GM19025 (cell line): ENCODE data around the gene XYLT2.
A peak's percentile ranks its signal among the peaks of the same experiment; 100 is the strongest.
"Not testable (repeated sequence)": the region's sequence is repeated elsewhere in the genome, so short reads cannot be mapped to it uniquely, and the experiment has no call there.

Experiments
- ATAC-seq: cut with Tn5 transposase; IDR thresholded peaks from one replicate; pipeline ENCODE4 v1.9.1; 2021; ENCODE audit warnings: mild to moderate bottlenecking, low read depth, moderate library complexity; ENCODE audit not compliant: unreplicated experiment

The XYLT2 gene

DNA sequence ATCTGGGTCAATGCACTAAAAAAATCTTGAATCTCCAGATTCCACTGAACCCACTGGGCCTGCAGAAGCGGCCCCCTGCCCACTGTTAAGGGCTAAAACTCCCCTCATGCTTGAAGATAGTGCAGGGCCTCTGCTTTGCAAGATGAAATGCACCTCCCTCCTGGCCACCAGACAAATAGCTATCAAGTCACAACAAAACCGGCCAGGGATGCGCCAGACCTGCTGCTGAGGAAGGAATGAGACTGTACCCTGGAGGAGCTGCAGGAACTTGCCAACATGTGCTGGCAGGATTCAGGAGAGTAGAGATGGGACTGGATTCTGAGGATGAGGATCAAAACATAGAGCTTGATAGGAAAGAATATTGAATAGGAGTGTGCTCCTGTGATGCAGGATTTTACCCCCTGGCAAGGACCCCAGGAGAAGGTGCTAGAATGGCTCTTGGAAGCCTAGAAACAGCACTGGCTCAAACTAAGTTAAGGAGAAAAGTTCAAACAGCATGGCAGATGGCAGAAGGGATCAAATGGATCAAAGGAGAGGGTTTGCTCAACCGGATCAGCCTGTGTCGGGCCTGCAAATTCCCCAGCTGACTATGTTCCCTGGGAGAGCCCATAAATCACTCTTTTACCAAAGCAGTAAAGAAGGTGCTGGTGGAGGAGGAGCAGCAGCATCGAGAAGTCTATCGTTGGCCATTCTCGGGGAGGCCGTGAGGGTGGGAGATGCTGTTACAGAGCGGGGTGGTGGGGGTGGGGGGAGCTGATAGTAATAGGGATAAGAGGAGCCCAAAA, 27.2 kb upstream of the XYLT2 start:
- no peak for ATAC-seq

DNA sequence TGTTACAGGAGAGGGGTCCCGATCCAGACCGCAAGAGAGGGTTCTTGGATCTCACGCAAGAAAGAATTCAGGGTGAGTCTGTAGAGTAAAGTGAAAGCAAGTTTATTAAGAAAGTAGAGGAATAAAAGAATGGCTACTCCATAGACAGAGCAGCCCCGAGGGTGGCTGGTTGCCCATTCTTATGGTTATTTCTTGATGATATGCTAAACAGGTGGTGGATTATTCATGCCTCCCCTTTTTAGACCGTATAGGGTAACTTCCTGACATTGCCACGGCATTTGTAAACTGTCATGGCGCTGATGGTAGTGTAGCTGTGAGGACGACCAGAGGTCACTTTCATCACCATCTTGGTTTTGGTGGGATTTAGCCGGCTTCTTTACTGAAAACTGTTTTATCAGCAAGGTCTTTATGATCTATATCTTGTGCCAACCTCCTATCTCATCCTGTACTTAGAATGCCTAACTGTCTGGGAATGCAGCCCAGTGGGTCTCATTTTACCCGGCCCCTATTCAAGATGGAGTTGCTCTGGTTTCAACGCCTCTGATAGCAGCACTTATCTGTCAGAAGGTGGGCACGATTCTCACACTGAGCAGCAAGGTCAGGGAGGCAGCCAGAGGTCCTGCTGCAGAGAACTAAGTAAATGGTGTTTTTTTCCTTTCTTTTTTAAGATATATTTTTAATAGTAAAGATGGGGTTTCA, 26.5 kb upstream of the XYLT2 start:
- no peak for ATAC-seq

DNA sequence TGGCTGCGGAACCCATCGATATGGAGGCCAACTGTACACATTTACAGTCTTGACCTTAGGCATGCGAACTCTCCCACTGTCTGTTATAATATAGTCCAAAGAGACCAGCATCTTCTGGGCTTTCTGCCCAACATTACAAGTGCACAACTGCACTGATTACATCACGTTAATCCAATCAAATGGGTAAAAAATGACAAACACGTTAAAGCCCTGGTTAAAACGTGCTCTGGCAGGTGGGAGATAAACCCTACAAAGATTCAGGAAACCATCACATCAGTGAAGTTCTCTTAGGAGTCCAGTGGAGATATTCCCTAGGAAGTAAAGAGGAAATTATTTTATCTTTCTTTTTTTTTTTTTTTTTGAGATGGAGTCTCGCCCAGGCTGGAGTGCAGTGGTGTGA, 23.7 kb upstream of the XYLT2 start:
- ATAC-seq, result no peak

DNA sequence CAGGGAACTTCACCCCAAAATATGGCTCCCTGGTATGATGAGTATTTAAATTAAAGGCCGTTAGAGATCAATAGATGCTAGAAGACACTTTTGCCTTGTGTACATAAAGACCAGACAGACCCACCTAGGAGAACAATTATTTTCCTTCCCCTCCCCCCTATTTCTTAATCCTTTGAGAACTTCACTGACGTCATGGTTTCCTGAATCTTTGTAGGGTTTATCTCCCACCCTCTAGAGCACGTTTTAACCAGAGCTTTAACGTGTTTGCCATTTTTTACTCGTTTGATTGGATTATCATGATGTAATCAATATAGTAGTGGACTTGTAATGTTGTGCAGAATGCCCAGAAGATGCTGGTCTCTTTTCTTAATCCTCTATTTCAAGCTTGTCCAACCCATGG, 22.9 kb upstream of the XYLT2 start:
- no peak for ATAC-seq

DNA sequence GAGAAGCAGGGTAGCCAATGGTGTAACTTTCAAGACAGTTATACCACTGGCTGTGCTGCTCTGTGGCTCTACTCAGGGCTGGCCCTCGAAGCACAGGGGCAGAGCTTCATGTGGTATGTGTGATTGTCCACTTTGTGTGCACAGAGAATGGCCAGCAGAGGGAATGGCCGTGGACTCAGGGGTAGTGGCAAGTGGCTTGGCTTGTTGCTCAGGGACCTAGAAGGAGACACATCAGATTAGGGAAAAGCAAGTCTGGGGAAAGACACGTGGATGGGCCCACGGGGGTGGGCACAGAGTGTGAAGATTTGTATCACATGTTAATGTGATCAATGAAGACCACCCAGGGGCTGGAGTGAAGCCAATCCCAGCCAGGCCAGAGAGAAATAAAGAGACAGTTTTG, 20.0 kb upstream of the XYLT2 start:
- no peak for ATAC-seq

DNA sequence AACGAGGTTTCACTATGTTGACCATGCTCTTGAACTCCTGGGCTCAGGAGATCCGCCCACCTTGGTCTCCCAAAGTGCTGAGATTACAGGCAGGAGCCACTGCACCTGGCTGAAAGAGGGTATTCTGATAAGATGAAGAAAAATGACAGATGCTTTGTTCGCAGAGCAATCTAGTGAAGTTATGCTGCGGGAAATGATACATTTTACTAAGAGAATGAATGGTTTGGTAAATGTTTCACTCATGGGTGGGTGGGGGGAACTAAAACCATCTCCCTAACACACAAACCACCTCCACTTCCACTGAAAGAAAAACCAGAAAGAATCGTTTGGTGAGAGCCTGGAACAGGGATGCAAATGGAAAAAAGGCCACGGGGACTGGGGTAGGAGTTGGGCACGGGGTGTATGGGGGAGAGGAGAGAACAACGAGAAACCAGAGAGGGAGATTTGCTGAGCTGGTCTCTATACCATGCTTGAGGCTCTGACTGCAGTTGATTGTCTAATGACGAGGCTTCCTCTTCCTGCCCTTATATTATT, 19.0 kb upstream of the XYLT2 start:
- no peak for ATAC-seq

DNA sequence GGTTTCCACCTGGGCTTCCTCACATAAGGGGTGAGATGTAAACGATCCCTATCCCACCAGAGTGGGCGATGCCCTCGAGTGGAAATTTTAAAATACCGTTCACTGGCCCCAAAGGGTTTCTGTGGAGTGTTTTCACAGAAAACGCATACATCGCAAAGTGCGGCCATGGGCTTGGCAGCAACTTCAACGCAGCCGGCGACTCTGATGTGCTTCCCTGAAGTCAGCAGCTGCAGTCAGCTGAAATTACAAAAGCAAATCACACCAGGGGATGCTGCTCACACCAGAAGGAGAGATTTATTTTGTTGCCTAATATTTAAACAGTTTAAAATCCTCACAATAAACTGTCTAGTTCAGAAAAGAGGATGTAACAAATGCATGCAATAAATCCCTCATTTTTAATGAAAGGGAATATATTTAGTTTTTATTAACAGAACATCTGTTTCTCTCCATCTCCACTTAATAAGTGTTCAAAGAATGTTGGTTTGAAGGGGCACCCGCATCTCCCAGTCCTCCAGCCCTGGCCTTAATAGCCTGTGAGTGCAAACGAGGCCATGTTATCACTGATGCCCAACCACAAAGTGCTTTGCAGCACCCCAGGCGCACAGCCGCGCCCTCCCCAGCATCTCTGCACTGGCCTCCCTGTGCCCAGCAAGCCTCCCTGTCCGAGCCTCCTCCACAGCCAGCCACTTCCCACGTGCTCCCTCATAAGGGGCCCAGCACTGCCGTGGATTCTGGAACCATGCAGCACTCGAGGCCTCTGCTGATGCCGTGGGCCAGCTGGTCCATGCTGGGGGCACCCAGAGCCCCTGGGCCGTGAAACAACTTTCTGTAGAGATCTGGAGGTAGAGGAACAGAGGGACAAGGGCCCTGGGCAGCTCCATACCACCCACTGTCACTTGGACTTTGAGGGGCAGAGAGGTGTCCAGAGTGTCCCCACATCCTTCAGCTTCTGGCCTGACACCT, 17.3 kb upstream of the XYLT2 start:
- no peak for ATAC-seq

DNA sequence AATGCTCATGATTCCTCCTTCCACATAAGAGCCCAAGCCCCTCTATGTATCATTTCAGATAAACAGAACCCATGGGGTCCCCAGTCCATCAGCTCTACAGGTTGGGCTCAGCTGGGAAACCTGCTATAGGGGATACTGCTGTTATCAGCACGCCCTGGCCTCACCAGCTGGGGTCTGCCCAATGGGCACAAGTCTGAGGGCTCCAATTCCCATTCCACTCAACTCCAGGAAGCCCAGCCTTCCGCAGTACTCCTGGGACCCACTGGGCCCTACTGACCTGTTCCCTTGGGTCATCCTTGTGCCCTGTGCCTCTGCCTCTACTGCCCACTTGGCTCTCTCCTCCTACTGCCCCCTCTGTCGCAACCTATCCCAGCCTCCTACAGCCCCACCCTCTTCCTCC, 16.2 kb upstream of the XYLT2 start:
- no peak for ATAC-seq

DNA sequence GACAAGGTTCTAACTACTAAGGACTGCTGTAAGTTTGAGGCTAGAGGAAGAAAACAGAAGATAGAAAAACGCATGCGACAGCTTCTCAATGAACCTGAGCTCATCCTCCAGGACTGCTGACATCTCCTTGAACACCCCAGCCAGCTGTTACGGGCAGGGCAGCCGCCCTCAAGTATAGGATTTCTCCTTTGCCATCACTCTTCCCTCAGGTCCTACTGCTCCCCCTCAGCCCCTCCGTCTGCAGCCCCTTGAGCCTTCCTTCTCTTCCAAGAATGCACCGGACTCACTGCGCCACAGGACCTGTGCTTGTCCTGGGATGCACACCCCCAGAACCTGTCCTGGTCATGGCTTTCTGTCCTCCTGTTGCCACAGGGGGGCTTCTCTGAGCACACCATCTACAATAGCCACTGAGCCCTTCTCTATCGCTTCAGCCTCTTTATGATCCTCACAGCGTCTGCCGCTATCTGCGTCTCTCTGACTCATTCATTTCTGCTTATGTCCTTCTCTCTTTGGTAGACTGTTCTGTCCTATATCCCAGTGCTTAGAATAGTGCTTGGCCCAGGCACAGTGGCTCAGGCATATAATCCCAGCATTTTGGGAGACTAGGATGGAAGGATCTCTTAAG, 15.7 kb upstream of the XYLT2 start:
- ATAC-seq, result no peak

DNA sequence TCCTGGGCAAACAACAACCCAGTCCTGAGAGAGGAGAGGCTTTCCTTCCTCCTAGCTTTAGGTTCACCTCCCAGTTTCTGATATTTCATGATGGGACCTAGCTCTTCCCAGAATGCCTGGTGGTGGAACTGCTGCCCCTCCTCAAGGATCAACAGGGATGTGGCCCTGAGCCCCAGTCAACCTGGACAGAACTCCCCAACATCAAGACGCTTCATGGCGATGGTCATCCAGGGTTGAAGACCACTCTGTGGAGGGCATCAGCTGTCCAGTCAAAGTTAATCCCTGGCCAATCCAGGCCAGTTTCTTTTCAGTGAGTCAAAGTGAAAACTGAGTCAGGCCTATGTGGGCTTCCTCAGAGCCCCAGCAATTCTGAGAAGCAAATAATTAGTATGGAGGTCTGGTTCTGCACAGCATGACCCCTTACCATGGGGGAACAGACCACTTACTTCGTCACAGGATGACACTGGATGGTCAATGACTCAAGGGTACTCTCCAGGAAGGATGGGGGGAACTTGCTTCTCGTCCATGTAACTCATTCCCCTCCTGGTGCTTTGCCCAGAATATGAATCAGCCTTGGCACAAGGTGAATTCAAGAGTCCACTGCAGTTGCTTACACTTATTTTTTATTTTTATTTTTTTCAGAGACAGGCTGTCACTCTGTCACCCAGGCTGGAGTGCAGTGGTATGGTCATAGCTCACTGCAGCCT, 14.7 kb upstream of the XYLT2 start:
- ATAC-seq, result no peak

DNA sequence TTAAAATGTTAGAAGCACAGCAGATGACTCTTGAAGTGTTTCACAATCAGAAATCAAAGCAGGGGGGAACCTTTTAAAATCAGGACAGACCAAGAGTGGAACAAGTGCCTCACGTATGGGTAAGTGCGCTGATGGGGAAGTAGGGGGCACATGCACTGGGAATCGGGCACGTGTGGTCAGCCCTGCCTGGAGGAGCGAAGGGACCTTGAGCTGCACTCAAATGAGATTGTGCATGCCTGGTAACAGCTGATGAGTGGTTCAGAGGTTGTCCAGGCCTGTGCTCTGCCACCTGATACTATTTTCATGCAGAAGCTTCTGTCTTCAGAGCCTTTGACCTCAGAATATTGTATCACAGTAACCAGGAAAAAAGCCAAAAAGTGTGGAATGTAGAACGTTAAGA, 13.7 kb upstream of the XYLT2 start:
- no peak for ATAC-seq

DNA sequence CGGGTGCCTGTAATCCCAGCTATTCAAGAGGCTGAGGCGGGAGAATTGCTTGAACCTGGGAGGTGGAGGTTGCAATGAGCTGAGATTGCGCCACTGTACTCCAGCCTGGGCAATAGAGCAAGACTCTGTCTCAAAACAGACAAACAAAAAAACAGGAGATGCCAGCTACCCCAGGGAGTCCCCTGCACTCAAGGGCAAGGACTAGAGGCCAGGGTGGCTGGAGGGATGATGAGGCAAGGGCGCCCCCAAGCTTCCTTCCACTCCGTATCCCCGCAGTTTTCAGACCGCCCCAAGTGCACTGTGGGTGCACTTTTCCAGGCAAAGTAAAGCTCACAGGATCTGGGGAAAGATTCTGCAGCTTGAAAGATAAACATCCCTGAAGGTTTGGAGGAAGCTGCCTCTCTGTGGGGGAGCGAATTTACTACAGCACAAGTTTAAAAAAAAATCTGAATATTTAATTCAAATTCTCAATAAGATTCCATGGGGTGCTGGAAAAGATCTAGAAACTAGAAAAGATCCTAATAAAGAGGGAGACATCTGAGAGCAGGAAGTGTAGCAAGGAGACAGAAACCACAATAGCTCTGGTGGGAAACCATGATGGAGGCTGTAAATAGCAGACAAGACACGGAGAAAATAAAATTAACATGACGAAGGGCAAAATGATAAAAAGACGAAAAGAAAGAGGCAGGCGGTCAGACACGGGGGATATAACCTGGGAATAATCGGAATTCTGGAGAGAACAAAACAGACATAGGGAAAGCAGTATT, 12.5 kb upstream of the XYLT2 start:
- ATAC-seq, result not testable (repeated sequence)

DNA sequence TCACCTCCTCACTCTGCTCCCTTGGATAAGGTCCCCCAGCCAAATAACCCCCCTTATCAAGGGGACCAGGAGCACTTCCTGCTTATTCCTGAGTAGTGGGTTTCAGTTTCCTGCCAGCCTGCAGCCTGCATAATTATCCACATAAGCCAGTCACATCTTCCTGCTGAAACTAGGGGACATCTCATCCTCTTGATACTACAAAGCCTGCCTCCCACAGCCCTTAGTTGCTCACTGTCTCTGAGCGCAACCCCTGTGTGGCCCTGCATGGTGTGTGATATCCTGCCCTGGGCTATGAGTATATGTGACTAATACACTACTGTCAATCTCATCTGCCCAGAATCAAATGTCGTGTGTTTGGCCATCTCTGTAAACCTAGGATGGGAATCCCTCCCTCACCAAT, 8.0 kb upstream of the XYLT2 start:
- ATAC-seq, result no peak

DNA sequence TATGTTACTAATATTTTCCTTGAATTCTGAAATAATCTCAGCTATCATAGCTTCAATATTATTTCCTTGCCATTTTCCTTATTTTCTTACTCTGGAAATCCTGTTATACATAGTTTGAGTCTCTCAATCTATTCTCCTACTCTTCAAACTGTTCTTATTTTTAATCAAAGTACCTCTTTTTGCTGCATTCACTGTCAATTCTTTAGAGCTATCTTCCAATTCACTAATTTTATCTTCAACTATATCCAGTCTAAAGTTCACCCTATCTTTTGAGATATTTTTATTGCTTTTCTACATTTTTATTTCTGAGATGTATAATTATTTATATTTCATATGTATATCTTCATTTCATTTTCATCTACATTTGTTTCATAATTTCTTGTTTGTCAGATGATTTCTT, 7.3 kb upstream of the XYLT2 start:
- ATAC-seq, result no peak

DNA sequence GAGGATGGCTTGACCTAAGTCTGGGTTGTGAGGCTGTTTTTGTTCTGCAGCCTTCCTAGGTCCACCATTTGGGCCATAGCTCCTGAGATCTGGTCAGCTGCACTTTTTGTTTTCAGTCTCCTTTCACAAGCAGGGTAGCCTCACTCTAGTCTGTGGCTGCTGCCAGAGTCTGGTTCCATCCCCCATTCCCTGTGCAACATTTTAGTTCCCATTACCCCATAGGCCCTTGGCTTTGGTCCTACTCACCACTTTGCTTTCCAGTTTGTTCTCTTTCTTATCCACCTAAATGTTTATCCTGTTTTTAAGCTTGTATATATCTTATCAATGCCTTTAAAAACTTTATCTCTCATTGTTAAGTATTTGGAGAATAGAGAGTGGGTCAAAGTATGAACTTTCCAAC, 6.5 kb upstream of the XYLT2 start:
- ATAC-seq, result no peak

DNA sequence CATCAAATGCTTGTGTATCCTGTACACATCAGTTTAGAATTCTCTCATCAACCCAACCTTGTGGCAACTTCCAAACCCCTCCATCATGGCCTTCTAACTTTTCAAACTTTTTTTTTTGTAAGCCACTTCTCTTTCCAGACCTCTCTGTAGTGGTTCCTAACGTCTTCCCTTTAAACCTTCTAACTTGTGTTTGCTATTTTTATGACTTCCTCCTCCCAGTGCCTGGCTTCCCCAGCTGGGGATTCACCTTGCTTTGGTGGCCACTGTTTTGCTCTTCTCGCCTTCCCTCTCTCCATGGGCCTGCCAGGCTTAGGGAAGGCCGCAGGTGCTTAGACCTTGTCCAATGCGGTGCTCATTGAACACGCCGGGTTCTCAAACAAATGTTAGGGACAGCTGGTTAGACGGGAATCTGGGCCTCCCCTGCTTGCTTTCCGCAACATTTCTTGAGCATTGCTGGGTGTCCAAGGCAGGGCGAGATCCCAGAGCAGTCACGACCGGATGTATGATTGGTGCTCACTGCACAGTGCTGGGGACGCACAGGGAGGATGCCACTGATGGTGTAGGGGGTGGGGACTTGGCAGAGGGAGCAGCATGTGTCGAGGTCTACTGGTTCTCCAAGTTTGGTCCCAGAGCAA, 1.1 kb upstream of the XYLT2 start:
- no peak for ATAC-seq

DNA sequence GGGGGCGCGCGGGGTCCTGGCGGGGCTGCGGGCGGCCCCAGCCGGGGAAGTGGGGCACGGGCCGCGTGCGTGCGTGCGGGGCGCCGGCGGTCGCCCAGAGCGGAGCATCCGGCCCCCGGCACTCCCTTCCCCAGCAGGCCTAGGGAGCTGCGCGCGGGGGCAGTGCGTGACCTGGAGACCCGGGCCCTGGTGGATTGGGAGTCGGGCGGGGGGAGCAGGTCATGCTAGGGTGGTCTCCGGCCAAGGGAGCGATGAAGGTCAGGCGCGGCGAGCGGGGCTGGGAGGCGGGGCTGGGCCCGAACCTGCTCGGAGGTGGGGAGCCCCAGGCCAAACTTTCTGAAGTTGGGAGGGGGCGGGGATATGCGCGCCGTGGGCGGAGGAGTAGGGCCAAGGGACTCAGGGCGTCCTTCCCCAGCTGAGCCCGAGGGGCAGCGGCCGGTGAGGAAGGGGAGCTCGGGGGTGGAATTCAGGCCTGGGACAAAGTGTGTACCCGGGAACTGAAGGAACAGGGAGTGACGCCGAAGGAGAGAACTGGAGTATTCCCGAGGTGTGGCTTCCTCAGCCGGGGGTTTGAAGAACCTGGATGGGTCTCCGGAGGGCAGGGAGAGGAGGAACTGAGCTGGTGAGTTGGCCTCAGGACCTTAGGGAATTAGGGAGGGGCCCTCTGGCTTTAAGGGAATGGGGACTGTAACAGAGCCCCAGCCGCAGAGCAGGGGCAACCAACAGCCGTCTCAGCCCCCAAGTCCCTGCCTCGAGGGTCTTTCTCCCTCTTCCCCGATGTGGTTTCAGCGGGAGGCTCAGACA, 589 bp downstream of the XYLT2 start:
- peak; percentile 55 for ATAC-seq
